GM12892 (cell line): ENCODE results near the gene USP21.

Experiments
- POLR2A ChIP-seq: IDR thresholded peaks from 2 replicates; pipeline ENCODE4 v1.6.1; 2011; ENCODE audit warnings: low read depth, low read length, control low read depth
- POLR2AphosphoS5 ChIP-seq: IDR thresholded peaks from 2 replicates; pipeline ENCODE4 v1.6.1; 2011; ENCODE audit warnings: low read depth, low read length, control low read depth

- no peak for TF ChIP-seq POLR2AphosphoS5
- no peak for TF ChIP-seq POLR2A
Measured at GRCh38 chr1:161140755-161141400, 18.4 kb upstream of the USP21 start.
